ENCODE data around the gene DCUN1D4. TPM values are rescaled to one million over a fixed set of nuclear protein-coding genes. Genes with fewer than 3 reads are reported as not detected.
A peak's percentile ranks its signal among the peaks of the same experiment; 100 is the strongest.

The DCUN1D4 gene
- total RNA-seq, 1 donor from 2014 or later = 28.7 TPM

- no peak for FAIRE-seq
- no peaks in the 10 kb centered on the region for H3K36me3 ChIP-seq (ENCODE audit: control insufficient read depth, insufficient read depth, low read length)
- DNase-seq (ENCODE audit: low read depth) = peak; percentile 29
- no peak for TF ChIP-seq CTCF (IDR thresholded peaks at IDR 0.05; ENCODE audit: insufficient read depth, low read length, severe bottlenecking)
- H3K4me3 ChIP-seq (ENCODE audit: low read depth, low read length) = peak overlapping the region; percentile 88
- no peaks in the 10 kb centered on the region for H3K27me3 ChIP-seq (ENCODE audit: control insufficient read depth, insufficient read depth, low read length)
These were observed 578 bp downstream of the DCUN1D4 start for GRCh38 chr4:51843309-51844152.

- no peaks in the 10 kb centered on the region for H3K36me3 ChIP-seq (ENCODE audit: control insufficient read depth, insufficient read depth, low read length)
- peak; percentile 85 for DNase-seq (ENCODE audit: low read depth)
- no peak for TF ChIP-seq CTCF (IDR thresholded peaks at IDR 0.05; ENCODE audit: insufficient read depth, low read length, severe bottlenecking)
- no peak for FAIRE-seq
- peak overlapping the region; percentile 88 for H3K4me3 ChIP-seq (ENCODE audit: low read depth, low read length)
- H3K27me3 ChIP-seq (ENCODE audit: control insufficient read depth, insufficient read depth, low read length) = no peaks in the 10 kb centered on the region
These were observed 1.5 kb downstream of the DCUN1D4 start for GRCh38 chr4:51844153-51845054.

GRCh38 chr4:51845055-51845426 lies 2.1 kb downstream of the DCUN1D4 start:
- H3K36me3 ChIP-seq (ENCODE audit: control insufficient read depth, insufficient read depth, low read length) = no peaks in the 10 kb centered on the region
- FAIRE-seq (no peak), DNase-seq (ENCODE audit: low read depth) (no peak)
- no peak for TF ChIP-seq CTCF (IDR thresholded peaks at IDR 0.05; ENCODE audit: insufficient read depth, low read length, severe bottlenecking)
- no peaks in the 10 kb centered on the region for H3K27me3 ChIP-seq (ENCODE audit: control insufficient read depth, insufficient read depth, low read length)
- H3K4me3 ChIP-seq (ENCODE audit: low read depth, low read length) = peak overlapping the region; percentile 88

GRCh38 chr4:51845711-51846110 lies 2.8 kb downstream of the DCUN1D4 start:
- no peak for TF ChIP-seq CTCF (IDR thresholded peaks at IDR 0.05; ENCODE audit: insufficient read depth, low read length, severe bottlenecking)

GRCh38 chr4:51849430-51849829 lies 6.5 kb downstream of the DCUN1D4 start:
- no peak for TF ChIP-seq CTCF (IDR thresholded peaks at IDR 0.05; ENCODE audit: insufficient read depth, low read length, severe bottlenecking)
- FAIRE-seq = no peak
- Histone ChIP-seq H3K4me3 (ENCODE audit: low read depth, low read length) (no peak overlapping the region), H3K36me3 (ENCODE audit: control insufficient read depth, insufficient read depth, low read length) (no peaks in the 10 kb centered on the region), H3K27me3 (ENCODE audit: control insufficient read depth, insufficient read depth, low read length) (no peaks in the 10 kb centered on the region)
- DNase-seq (ENCODE audit: low read depth) = no peak

More at GRCh38 chr4:51845711-51846110, 2.8 kb downstream of the DCUN1D4 start:
- DNase-seq (ENCODE audit: low read depth) (no peak), FAIRE-seq (no peak)
- H3K36me3 ChIP-seq (ENCODE audit: control insufficient read depth, insufficient read depth, low read length) = no peaks in the 10 kb centered on the region
- H3K27me3 ChIP-seq (ENCODE audit: control insufficient read depth, insufficient read depth, low read length) = no peaks in the 10 kb centered on the region
- no peak overlapping the region for H3K4me3 ChIP-seq (ENCODE audit: low read depth, low read length)

Measured in bronchial epithelial cell (primary cell).